Adrenal gland (tissue), 12 donors: ENCODE data around the gene COQ9. TPM values are rescaled to one million over a fixed set of nuclear protein-coding genes. Genes with fewer than 3 reads are reported as not detected.

Experiments
- DNase-seq, 7 donors: peaks; one replicate each; pipeline ENCODE4 v3.0.0-alpha.2; 2019 to 2020
- H3K27ac ChIP-seq, 5 donors: fragments of 200-600 bp; sonication (generic) in 4 of 5; 1 replicate in 3 of 5; 2 replicates in 2 of 5; pipeline versions ENCODE4 v1.5.1 to v1.8.0; 2016 to 2020; ENCODE audit warnings: mild to moderate bottlenecking in 1 of 5
- H3K27me3 ChIP-seq: fragments of 200-600 bp; 2 replicates; pipeline ENCODE4 v1.8.0; 2021
- H3K36me3 ChIP-seq, 2 donors: fragments of 200-600 bp; replicated peaks in 1 of 2; 1 replicate in 1 of 2; 2 replicates in 1 of 2; pipeline versions ENCODE4 v1.5.1 to v1.8.0; 2018 to 2022
- H3K4me1 ChIP-seq, 2 donors: fragments of 200-600 bp; replicated peaks in 1 of 2; 1 replicate in 1 of 2; 2 replicates in 1 of 2; pipeline versions ENCODE4 v1.5.1 to v1.8.0; 2018 to 2021
- H3K4me3 ChIP-seq, 4 donors: fragments of 200-600 bp; sonication (generic) in 3 of 4; one replicate each; pipeline ENCODE4 v1.5.1; 2016 to 2018
- H3K9me3 ChIP-seq, 3 donors: fragments of 200-600 bp; sonication (generic) in 1 of 3; replicated peaks in 1 of 3; 1 replicate in 2 of 3; 2 replicates in 1 of 3; pipeline versions ENCODE4 v1.5.1 to v1.8.0; 2016 to 2021
- POLR2A ChIP-seq, 2 donors: fragments of 450-650 bp; IDR thresholded peaks; one replicate each; pipeline ENCODE4 v1.6.1; 2017; ENCODE audit warnings: antibody characterized with exemption in 2 of 2, mild to moderate bottlenecking in 2 of 2, moderate library complexity in 1 of 2
- WGBS, 4 donors: extraction: QIAGEN DNeasy Blood & Tissue Kit in 2 of 4; methylation state at CpG; one replicate each; pipeline versions ENCODE4 v1.1.5 to v1.1.7; 2013 to 2017; 5-methylcytosine and 5-hydroxymethylcytosine counted together
- intact Hi-C, 2 donors: fragments of 100-400 bp; cut with DNase I; formaldehyde crosslinking; loops; one replicate each; pipeline versions ENCODE4 v1.14.1 to v1.15.0; 2022 to 2023
- polyA plus RNA-seq, 3 donors: library from polyadenylated mRNA; stranded (reverse); fragments of 200-250 nt in 2 of 3; fragments of 350-450 nt in 1 of 3; fragmentation: Illumina TruSeq in 1 of 3; extraction: RNeasy Lipid Tissue Mini Kit (QIAGEN cat#74804) in 1 of 3; gene quantifications; one replicate each; pipeline ENCODE4 v1.2.3, GENCODE V29; 2013 to 2014
- total RNA-seq, 9 donors: library from RNA; depleted of rRNA in 4 of 9; stranded (reverse); fragments of >200 nt in 4 of 9; fragments of 120-200 nt in 1 of 9; fragmentation: NEBNext Ultra II Directional in 1 of 9; extraction: Animal tissue kit (Norgen Biotek cat#: 25700) in 1 of 9; gene quantifications; one replicate each; pipeline versions ENCODE4 v1.1.0 to v1.2.4, GENCODE V29; 2013 to 2023
- TF ChIP-seq, protein P1 (sequence below), 6 experiments: fragments of 450-650 bp in 4 of 6; fragments of 200-600 bp in 2 of 6; sonication (generic) in 1 of 6; IDR thresholded peaks; 1 replicate in 5 of 6; 2 replicates in 1 of 6; pipeline versions ENCODE4 v1.5.1 to v1.8.0; 2016 to 2021; ENCODE audit warnings: antibody characterized with exemption in 6 of 6, mild to moderate bottlenecking in 2 of 6, moderate library complexity in 1 of 6
- donor health status: healthy with polysubstance abuse.
- donor health status: Bipolar disorder and iron deficiency.
- donor health status: DM: yes; HTN: yes; CAD: no.
- donor health status: DM: no; HTN: no; CAD: no.
- donor health status: DM: no; HTN: no; CAD: no.
- donor health status: DM: yes; HTN: yes; CAD: no.

Gene COQ9
- total and polyA plus RNA-seq, 12 donors: 60.9 to 277 (median 88.6) TPM

DNA sequence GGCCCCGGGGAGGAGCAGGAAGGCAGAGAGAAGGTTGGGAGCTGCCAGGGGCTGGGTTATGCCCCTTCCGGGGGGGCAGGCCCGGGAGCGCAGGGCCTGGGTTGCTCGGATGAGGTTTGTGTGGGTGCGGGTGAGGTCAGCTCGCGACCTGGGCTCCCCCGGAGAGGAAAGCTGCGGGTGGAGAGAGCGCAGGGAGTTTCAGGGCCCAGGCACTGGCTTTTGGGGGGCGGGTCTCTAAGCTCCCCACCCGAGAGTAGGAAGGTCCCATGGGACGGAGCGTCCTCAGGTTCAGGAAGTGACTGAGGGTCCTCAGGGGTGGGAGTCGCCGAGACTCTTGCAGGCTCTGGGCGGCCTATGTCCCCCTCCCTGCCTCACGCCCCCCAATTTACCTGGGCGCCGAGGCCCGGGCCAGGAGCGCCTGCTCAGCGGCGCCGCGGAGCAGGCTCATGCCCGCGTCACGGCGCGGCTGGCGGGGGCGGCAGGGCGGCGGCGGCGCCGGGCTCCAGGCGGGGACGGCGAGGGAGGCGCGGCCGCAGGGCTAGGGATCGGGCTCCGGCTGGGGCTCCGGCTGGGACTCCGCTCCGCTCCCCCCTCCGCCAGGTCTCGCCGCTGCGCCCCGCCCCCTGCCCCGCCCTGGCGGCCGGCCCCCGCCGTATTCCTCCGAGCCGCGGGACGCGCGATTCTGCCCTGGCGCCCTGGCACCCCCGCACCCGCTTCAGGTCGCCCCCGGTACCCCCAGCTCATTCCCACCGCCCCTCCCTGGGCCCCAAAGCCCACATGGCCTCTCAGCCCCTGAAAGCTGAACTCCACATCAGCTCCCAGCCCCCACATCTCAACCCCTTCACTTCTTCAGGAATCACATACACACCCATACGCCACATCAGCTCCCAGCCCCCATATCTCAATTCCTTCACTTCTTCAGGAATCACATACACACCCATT, 38.9 kb downstream of the COQ9 start, which contains the start of gene DOK4:
DOK4 (minus strand) TSS at position 578 of the 942 bp plus-strand sequence. CDS start 6,986 bp downstream, outside the sequence.
- Histone ChIP-seq H3K36me3 (no peaks in the 10 kb centered on the region), H3K27me3 (no peaks in the 10 kb centered on the region), H3K4me1 (peaks cover 4 to 27% of the 10 kb centered on the region in 2 donors), H3K4me3 (peak within 1 kb of the TSS in 3 of 4 donors; percentile 13 to 83 (median 54)), H3K27ac (peak within 1 kb of the TSS in 2 of 5 donors; percentile 74 to 78), H3K9me3 (no peaks in the 10 kb centered on the region)
- DNase-seq: peak; percentile 79 to 89 (median 85)
- WGBS, 4 donors: 1 to 5% (median 1%) methylated on average over 9 to 72 of the region's 73 CpGs
- peak in 1 of 2 donors; percentile 55 for TF ChIP-seq POLR2A (IDR thresholded peaks at IDR 0.05)
- TF ChIP-seq, protein P1, sequence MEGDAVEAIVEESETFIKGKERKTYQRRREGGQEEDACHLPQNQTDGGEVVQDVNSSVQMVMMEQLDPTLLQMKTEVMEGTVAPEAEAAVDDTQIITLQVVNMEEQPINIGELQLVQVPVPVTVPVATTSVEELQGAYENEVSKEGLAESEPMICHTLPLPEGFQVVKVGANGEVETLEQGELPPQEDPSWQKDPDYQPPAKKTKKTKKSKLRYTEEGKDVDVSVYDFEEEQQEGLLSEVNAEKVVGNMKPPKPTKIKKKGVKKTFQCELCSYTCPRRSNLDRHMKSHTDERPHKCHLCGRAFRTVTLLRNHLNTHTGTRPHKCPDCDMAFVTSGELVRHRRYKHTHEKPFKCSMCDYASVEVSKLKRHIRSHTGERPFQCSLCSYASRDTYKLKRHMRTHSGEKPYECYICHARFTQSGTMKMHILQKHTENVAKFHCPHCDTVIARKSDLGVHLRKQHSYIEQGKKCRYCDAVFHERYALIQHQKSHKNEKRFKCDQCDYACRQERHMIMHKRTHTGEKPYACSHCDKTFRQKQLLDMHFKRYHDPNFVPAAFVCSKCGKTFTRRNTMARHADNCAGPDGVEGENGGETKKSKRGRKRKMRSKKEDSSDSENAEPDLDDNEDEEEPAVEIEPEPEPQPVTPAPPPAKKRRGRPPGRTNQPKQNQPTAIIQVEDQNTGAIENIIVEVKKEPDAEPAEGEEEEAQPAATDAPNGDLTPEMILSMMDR (IDR thresholded peaks at IDR 0.05): no peak
- intact Hi-C loops: no loop called here

- WGBS, 4 donors: 68 to 79% (median 77%) methylated on average over 8 of the region's 8 CpGs
- no peaks in the 10 kb centered on the region for H3K36me3 ChIP-seq
- intact Hi-C loops: no loop called here
- TF ChIP-seq, protein P1 (IDR thresholded peaks at IDR 0.05): no peak
- no peak for TF ChIP-seq POLR2A (IDR thresholded peaks at IDR 0.05)
- peak overlapping the region in 1 of 4 donors; percentile 83 for H3K4me3 ChIP-seq
- peak overlapping the region in 2 of 5 donors; percentile 34 to 78 for H3K27ac ChIP-seq
- DNase-seq: peak in 1 of 7 donors; percentile 47
- no peaks in the 10 kb centered on the region for H3K27me3 ChIP-seq
- H3K4me1 ChIP-seq: peaks cover 4 to 27% of the 10 kb centered on the region in 2 donors
- no peaks in the 10 kb centered on the region for H3K9me3 ChIP-seq
These were observed 39.9 kb downstream of the COQ9 start for GRCh38 chr16:57486858-57487834.

DNA sequence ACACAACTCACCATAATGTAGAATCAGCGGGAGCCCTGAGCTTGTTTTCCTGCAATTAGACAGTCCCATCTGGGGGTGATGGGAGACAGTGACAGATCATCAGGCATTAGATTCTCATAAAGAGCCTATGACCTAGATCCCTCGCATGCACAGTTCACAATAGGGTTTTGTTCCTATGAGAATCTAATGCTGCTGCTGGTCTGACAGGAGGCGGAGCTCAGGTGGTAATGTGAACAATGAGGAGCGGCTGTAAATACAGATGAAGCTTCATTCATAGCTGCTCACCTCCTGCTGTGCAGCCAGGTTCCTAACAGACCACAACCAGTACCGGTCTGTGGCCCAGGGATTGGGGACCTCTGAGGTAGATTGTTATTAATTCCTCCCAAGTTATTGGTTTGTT, 42.0 kb downstream of the COQ9 start:
- H3K4me3 ChIP-seq: no peak overlapping the region
- no peak for DNase-seq
- WGBS, 4 donors: 91 to 100% (median 97%) methylated on average over 4 to 5 of the region's 5 CpGs
- TF ChIP-seq, protein P1 (IDR thresholded peaks at IDR 0.05): no peak
- no peak for TF ChIP-seq POLR2A (IDR thresholded peaks at IDR 0.05)
- peaks cover 4 to 20% of the 10 kb centered on the region in 2 donors for H3K4me1 ChIP-seq
- no peak overlapping the region for H3K27ac ChIP-seq
- no peaks in the 10 kb centered on the region for H3K27me3 ChIP-seq
- H3K9me3 ChIP-seq: no peaks in the 10 kb centered on the region
- no peaks in the 10 kb centered on the region for H3K36me3 ChIP-seq
- intact Hi-C loops: no loop called here
